Peyer's patch (tissue), 4 donors: ENCODE measurements around the gene ARL13B. TPM values are rescaled to one million over a fixed set of nuclear protein-coding genes. Genes with fewer than 3 reads are reported as not detected.

ENCODE experiments used
- DNase-seq, 3 donors: peaks; one replicate each; pipeline ENCODE4 v3.0.0-alpha.2; 2017 to 2019
- H3K27ac ChIP-seq, 4 donors: fragments of 200-600 bp; sonication (generic); one replicate each; pipeline ENCODE4 v1.5.1; 2016 to 2019
- H3K27me3 ChIP-seq, 2 donors: fragments of 200-600 bp; sonication (generic); one replicate each; pipeline ENCODE4 v1.5.1; 2019
- H3K36me3 ChIP-seq, 3 donors: fragments of 200-600 bp; sonication (generic); one replicate each; pipeline ENCODE4 v1.5.1; 2016 to 2019
- H3K4me1 ChIP-seq, 4 donors: fragments of 200-600 bp; sonication (generic); one replicate each; pipeline ENCODE4 v1.5.1; 2016 to 2019
- H3K4me3 ChIP-seq, 4 donors: fragments of 200-600 bp; sonication (generic); 1 replicate in 3 of 4; 2 replicates in 1 of 4; pipeline ENCODE4 v1.5.1; 2016 to 2019; ENCODE audit warnings: mild to moderate bottlenecking in 1 of 4
- H3K9me3 ChIP-seq, 4 donors: fragments of 200-600 bp; sonication (generic); one replicate each; pipeline ENCODE4 v1.5.1; 2016 to 2019; ENCODE audit warnings: mild to moderate bottlenecking in 1 of 4
- POLR2A ChIP-seq, 2 donors: fragments of 450-650 bp; IDR thresholded peaks; one replicate each; pipeline ENCODE4 v1.5.1; 2017; ENCODE audit warnings: antibody characterized with exemption in 2 of 2, mild to moderate bottlenecking in 2 of 2, moderate library complexity in 2 of 2
- total RNA-seq, 4 donors: library from RNA; depleted of rRNA; stranded (reverse); fragments of >200 nt; gene quantifications; one replicate each; pipeline ENCODE4 v1.1.0, GENCODE V29; 2016
- TF ChIP-seq, protein P1 (sequence below), 6 experiments: fragments of 450-650 bp in 4 of 6; fragments of 200-600 bp in 2 of 6; sonication (generic) in 1 of 6; IDR thresholded peaks; one replicate each; pipeline ENCODE4 v1.5.1; 2017 to 2019; ENCODE audit warnings: antibody characterized with exemption in 6 of 6, mild to moderate bottlenecking in 3 of 6, moderate library complexity in 1 of 6

Gene ARL13B
- total RNA-seq, 4 donors from 2014 or later, result 0.76 to 3.3 (median 2.7) TPM

DNA sequence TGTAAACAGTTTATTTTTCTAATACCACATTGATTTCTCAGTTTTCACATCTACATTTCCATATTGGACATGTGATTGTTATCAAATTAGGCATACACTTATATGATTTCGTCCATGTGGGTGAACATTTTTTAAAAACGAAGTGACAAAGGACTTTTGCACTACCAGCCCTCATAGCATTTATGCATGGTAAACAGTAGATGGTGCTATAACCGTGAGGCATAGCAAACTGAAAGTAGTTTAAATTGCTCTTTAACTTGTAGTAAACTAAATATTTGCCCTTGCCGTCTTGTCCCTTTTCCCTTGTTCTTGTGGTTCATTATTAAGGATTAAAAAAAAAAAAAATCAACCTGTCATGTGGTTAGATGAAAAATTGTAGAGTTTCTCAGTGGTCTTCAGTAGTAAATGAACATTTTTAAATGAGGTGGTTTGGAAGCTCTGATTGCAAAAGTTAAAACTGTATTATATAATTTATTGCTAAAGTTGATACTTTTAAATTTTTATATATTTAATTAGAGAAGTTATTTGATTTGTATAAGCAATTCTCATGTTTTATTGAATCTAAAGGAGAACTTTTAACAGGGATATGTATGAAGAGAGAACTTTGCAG is 24.5 kb downstream of the ARL13B start:
- Histone ChIP-seq H3K9me3 (no peaks in the 10 kb centered on the region), H3K36me3 (peaks cover 0 to 4% (median 0%) of the 10 kb centered on the region in 3 donors), H3K4me1 (no peaks in the 10 kb centered on the region), H3K4me3 (peak overlapping the region in 2 of 4 donors; percentile 16 to 31), H3K27me3 (no peaks in the 10 kb centered on the region), H3K27ac (no peak overlapping the region)
- TF ChIP-seq POLR2A (IDR thresholded peaks at IDR 0.05), result no peak
- TF ChIP-seq, protein P1, sequence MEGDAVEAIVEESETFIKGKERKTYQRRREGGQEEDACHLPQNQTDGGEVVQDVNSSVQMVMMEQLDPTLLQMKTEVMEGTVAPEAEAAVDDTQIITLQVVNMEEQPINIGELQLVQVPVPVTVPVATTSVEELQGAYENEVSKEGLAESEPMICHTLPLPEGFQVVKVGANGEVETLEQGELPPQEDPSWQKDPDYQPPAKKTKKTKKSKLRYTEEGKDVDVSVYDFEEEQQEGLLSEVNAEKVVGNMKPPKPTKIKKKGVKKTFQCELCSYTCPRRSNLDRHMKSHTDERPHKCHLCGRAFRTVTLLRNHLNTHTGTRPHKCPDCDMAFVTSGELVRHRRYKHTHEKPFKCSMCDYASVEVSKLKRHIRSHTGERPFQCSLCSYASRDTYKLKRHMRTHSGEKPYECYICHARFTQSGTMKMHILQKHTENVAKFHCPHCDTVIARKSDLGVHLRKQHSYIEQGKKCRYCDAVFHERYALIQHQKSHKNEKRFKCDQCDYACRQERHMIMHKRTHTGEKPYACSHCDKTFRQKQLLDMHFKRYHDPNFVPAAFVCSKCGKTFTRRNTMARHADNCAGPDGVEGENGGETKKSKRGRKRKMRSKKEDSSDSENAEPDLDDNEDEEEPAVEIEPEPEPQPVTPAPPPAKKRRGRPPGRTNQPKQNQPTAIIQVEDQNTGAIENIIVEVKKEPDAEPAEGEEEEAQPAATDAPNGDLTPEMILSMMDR (IDR thresholded peaks at IDR 0.05), result peak; percentile 31 to 93 (median 81)
- peak in 1 of 3 donors; percentile 59 for DNase-seq

DNA sequence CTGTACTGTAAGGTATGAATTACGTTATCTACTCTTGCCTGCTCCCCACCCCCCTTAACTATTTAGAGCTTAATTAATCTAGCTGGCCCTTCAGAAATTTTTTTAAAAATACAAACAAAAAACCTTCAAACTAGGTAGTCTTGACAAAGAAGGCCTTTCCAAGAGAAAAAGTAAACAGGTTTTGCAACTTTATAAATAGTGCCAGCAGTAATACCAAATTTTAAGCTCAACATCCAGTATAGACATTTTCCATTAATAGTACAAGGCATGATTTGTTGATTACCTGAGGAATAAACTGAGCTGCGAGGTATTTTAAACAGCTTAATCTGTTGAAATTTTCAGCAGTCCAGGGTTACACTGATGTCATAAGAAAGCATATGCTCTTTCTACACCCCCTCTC is 28.3 kb downstream of the ARL13B start:
- TF ChIP-seq, protein P1 (IDR thresholded peaks at IDR 0.05), result no peak
- no peak for TF ChIP-seq POLR2A (IDR thresholded peaks at IDR 0.05)
- Histone ChIP-seq H3K4me1 (no peaks in the 10 kb centered on the region), H3K9me3 (no peaks in the 10 kb centered on the region), H3K27ac (no peak overlapping the region), H3K4me3 (no peak overlapping the region), H3K36me3 (peaks cover 0 to 4% (median 0%) of the 10 kb centered on the region in 3 donors), H3K27me3 (no peaks in the 10 kb centered on the region)
- DNase-seq, result no peak

DNA sequence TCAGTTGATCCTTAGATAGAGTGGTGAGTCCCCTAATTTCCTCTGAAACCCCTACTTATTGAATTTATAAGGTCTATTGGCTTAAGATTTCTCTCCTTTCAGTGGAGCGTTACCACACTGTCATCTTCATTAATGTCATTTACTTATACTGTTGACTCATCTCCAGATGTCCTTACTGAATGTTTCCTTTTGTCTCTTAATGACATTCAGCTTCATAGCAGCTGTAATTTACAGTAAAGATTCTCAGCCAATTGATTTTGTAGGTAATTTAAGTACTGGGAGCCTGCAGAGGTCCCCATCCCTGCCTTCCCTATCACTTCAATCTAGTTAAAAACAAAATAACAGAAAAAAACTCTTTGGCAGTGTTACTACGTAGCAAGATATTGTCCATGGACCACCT is 29.7 kb downstream of the ARL13B start:
- H3K4me3 ChIP-seq, result no peak overlapping the region
- DNase-seq, result no peak
- no peaks in the 10 kb centered on the region for H3K9me3 ChIP-seq
- TF ChIP-seq POLR2A (IDR thresholded peaks at IDR 0.05), result no peak
- TF ChIP-seq, protein P1 (IDR thresholded peaks at IDR 0.05), result no peak
- H3K36me3 ChIP-seq, result peaks cover 0 to 4% (median 0%) of the 10 kb centered on the region in 3 donors
- H3K27ac ChIP-seq, result no peak overlapping the region
- H3K27me3 ChIP-seq, result no peaks in the 10 kb centered on the region
- H3K4me1 ChIP-seq, result no peaks in the 10 kb centered on the region

DNA sequence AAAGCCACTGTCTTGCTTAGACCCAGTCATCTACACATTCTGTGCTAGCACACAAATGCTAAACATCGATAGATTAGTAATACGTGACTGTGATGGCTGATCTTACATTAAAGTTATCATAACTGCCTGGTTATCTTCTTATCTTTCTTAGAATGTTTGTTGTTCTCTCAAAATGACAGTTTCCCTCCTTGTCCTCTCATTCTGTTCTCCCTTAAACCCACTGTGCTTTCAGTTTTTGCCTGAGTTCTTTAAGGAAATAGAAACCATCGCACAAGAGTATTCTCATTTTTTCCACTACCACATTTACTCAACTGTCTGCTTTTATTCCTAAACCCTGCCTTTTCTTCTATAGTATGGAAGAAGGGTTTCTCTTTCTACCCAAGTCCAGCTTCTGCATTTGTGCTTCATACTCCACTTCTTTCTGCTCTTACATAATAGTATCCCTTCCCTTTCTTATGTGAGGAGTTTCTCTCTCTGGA is 31.3 kb downstream of the ARL13B start:
- Histone ChIP-seq H3K36me3 (peaks cover 0 to 4% (median 0%) of the 10 kb centered on the region in 3 donors), H3K9me3 (no peaks in the 10 kb centered on the region), H3K4me3 (no peak overlapping the region), H3K27ac (no peak overlapping the region), H3K4me1 (no peaks in the 10 kb centered on the region), H3K27me3 (no peaks in the 10 kb centered on the region)
- no peak for DNase-seq
- TF ChIP-seq POLR2A (IDR thresholded peaks at IDR 0.05), result no peak
- TF ChIP-seq, protein P1 (IDR thresholded peaks at IDR 0.05), result no peak

DNA sequence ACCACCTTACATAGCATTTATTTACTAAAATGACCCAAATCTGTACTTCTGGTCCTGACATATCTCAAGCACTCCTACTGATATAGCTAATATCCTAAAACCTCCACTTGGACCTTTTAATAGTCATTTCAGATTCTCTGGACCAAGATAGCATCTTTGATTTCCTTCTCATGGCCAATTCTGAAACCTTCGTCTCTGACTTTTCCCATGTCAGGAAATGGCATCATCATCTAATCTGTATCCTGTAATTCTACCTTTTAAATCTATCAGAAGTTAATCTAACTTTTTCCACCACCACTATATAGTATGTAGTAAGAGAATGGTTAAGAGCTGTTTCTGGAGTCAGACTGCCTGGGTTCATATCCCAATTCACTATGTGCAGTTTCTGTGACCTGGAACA is 32.2 kb downstream of the ARL13B start:
- Histone ChIP-seq H3K4me3 (no peak overlapping the region), H3K27ac (no peak overlapping the region), H3K9me3 (no peaks in the 10 kb centered on the region), H3K4me1 (no peaks in the 10 kb centered on the region), H3K36me3 (no peaks in the 10 kb centered on the region), H3K27me3 (no peaks in the 10 kb centered on the region)
- no peak for TF ChIP-seq POLR2A (IDR thresholded peaks at IDR 0.05)
- TF ChIP-seq, protein P1 (IDR thresholded peaks at IDR 0.05), result no peak
- DNase-seq, result no peak
